Thoracic aorta (tissue), 2 donors: ENCODE measurements around the gene BICD2. TPM values are rescaled to one million over a fixed set of nuclear protein-coding genes. Genes with fewer than 3 reads are reported as not detected.
A peak's percentile ranks its signal among the peaks of the same experiment; 100 is the strongest.

Experiments used
- ATAC-seq: fragments of 150-250 bp; one replicate; pipeline ENCODE4 v1.8.0; 2017; ENCODE audit warnings: low read depth; ENCODE audit not compliant: insufficient number of reproducible peaks, low FRiP score
- DNase-seq: peaks from one replicate; pipeline ENCODE4 v3.0.0-alpha.2; 2020; ENCODE audit warnings: low spot score
- H3K27ac ChIP-seq, 2 donors: fragments of 200-600 bp; sonication (generic); 1 replicate in 1 of 2; 2 replicates in 1 of 2; pipeline ENCODE4 v1.5.1; 2016; ENCODE audit warnings: mild to moderate bottlenecking in 2 of 2, moderate library complexity in 2 of 2
- H3K27me3 ChIP-seq: fragments of 200-600 bp; sonication (generic); replicated peaks from 2 replicates; pipeline ENCODE4 v1.6.0; 2016; ENCODE audit warnings: mild to moderate bottlenecking; ENCODE audit not compliant: insufficient read depth
- H3K36me3 ChIP-seq: fragments of 200-600 bp; sonication (generic); one replicate; pipeline ENCODE4 v1.5.1; 2016
- H3K4me1 ChIP-seq, 2 donors: fragments of 200-600 bp; sonication (generic); 1 replicate in 1 of 2; 2 replicates in 1 of 2; pipeline versions ENCODE4 v1.5.1 to v1.6.0; 2016; ENCODE audit warnings: low read depth in 2 of 2, mild to moderate bottlenecking in 1 of 2; ENCODE audit not compliant: control insufficient read depth in 1 of 2
- H3K4me3 ChIP-seq: fragments of 200-600 bp; sonication (generic); 2 replicates; pipeline ENCODE4 v1.5.1; 2016; ENCODE audit warnings: mild to moderate bottlenecking
- H3K9me3 ChIP-seq: fragments of 200-600 bp; sonication (generic); 2 replicates; pipeline ENCODE4 v1.5.1; 2016
- total RNA-seq, 2 donors: library from RNA; depleted of rRNA; stranded (reverse); fragments of >200 nt; gene quantifications; one replicate each; pipeline versions ENCODE4 v1.1.0 to v1.2.3, GENCODE V29; 2016
- TF ChIP-seq, protein P1 (sequence below): fragments of 200-600 bp; sonication (generic); IDR thresholded peaks from one replicate; pipeline ENCODE4 v1.5.1; 2019; ENCODE audit warnings: antibody characterized with exemption

Gene BICD2
- total RNA-seq, 2 donors from 2014 or later = 52.1 to 57.7 TPM

DNA sequence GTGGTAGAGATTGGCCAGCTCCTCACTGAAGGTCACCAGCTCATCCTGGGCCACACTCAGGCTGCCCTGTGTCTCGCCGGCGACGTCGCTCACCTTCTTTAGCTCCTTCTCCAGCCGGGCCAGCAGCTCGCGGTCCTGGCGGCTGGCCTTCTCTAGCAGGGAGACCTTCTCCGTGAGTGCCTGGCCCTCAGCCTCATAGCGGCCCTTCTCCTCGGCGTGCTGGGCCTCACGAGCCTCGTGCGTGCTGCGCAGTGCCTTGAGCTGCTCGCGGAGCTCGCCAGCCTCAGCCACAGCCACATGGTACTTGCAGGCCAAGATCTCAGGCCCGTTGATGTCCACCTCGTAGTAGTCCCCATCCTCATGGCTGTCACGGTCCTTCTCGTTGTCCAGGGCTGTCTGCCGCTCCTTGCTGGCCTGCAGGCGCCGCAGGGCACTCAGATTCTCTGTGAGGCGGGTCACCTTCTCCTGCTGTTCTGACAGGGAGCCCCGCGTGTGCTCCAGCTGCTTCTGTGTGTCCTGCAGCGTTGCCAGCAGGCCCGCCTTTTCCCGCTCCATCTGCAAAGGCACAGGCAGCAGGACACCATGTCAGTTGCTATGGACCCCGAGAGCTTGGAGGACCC is 45.5 kb downstream of the BICD2 start:
- no peak overlapping the region for H3K27ac ChIP-seq
- no peaks in the 10 kb centered on the region for H3K9me3 ChIP-seq
- TF ChIP-seq, protein P1, sequence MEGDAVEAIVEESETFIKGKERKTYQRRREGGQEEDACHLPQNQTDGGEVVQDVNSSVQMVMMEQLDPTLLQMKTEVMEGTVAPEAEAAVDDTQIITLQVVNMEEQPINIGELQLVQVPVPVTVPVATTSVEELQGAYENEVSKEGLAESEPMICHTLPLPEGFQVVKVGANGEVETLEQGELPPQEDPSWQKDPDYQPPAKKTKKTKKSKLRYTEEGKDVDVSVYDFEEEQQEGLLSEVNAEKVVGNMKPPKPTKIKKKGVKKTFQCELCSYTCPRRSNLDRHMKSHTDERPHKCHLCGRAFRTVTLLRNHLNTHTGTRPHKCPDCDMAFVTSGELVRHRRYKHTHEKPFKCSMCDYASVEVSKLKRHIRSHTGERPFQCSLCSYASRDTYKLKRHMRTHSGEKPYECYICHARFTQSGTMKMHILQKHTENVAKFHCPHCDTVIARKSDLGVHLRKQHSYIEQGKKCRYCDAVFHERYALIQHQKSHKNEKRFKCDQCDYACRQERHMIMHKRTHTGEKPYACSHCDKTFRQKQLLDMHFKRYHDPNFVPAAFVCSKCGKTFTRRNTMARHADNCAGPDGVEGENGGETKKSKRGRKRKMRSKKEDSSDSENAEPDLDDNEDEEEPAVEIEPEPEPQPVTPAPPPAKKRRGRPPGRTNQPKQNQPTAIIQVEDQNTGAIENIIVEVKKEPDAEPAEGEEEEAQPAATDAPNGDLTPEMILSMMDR = no peak
- no peaks in the 10 kb centered on the region for H3K4me1 ChIP-seq
- ATAC-seq (no peak), DNase-seq (no peak)
- peaks cover 68% of the 10 kb centered on the region for H3K36me3 ChIP-seq
- H3K27me3 ChIP-seq = no peaks in the 10 kb centered on the region
- no peak overlapping the region for H3K4me3 ChIP-seq

DNA sequence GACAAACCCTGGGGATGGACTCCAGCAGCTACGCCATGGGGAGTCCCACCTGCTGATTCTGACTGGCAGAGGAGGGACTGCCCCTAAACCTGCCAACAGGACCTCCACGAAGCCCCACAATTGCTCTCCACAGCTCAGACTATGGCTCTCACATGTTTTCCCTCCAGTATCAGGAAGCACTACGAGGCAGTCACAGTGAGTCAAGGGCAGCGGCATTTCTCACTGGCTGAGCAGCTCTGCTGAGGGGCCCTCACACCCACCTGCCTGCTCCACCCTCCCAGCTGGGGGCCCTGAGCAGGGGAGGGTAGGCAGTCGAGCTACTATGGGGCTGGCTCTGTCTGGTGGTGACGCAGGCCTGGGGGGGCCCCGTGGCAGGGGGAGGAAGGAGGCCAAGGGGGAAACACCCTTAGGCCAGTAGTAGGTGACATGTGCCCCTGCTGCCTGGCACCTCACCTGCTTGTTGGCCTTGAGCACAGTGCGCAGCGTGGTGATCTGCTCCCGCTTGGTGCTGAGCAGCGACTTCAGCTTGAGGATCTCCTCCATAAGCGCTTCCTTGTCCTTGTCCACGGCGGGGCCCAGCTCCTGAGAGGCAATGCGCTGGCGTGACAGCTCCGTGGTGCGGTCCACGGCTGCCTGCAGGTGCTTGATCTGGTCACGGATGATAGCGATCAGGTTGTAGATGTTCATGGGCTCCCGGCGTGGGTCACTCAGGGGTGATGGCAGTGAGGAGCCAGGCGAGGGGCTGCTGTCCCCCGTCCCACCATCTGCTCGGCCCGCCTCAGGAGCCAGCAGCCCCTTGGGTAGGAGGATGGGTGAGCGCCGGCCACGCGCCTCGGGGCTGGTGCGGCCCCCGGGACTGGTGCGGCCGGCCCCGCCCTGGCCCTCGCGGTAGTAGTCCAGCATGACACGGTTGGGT is 46.3 kb downstream of the BICD2 start:
- ATAC-seq (no peak), DNase-seq (no peak)
- TF ChIP-seq, protein P1 = no peak
- Histone ChIP-seq H3K36me3 (peaks cover 76% of the 10 kb centered on the region), H3K27me3 (no peaks in the 10 kb centered on the region), H3K4me3 (no peak overlapping the region), H3K4me1 (no peaks in the 10 kb centered on the region), H3K9me3 (no peaks in the 10 kb centered on the region), H3K27ac (no peak overlapping the region)

DNA sequence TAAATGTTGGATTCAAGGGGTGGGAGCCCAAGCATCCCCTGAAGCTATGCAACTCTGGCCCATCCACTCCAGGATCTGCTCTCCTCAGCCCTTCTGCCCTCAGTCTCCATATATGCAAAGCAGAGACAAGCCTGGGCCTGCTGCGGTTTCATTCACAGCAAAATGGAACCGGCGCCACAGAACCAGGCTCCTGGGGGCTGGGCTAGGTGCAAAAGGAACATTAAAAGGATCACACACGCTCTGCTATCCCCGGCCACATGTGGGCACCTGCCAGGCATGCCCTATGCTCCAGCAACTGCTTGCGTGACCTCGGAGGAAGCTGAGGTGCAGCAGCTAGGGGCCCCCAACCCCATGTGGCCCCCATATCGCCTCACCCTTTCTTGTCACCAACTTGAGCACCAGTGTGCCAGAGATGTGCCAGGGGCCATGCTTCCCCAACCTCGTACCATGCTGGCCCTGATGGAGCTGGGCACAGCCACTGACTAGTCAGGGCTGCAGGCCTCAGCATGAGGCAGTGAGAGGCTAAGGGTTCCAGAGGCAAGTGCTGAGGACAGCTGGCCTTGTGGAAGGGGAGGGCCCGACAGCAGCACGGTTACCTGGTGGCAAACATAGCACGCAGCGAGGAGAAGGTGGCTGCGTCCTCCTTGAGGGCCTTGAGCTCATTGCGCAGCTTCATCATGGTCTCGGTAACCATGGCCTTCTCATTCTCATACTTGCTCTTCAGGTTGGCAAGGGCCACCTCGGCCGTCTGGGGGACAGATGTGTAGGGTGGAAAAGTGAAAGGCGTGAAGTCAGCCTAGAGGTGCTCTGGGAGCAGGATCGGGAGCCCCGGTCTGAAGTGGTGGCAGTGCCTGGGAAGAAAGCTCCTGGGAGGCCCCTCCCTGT is 47.2 kb downstream of the BICD2 start:
- DNase-seq = no peak
- no peaks in the 10 kb centered on the region for H3K9me3 ChIP-seq
- H3K27ac ChIP-seq = no peak overlapping the region
- peaks cover 77% of the 10 kb centered on the region for H3K36me3 ChIP-seq
- no peaks in the 10 kb centered on the region for H3K4me1 ChIP-seq
- ATAC-seq = no peak
- no peak overlapping the region for H3K4me3 ChIP-seq
- no peaks in the 10 kb centered on the region for H3K27me3 ChIP-seq
- TF ChIP-seq, protein P1 = no peak

DNA sequence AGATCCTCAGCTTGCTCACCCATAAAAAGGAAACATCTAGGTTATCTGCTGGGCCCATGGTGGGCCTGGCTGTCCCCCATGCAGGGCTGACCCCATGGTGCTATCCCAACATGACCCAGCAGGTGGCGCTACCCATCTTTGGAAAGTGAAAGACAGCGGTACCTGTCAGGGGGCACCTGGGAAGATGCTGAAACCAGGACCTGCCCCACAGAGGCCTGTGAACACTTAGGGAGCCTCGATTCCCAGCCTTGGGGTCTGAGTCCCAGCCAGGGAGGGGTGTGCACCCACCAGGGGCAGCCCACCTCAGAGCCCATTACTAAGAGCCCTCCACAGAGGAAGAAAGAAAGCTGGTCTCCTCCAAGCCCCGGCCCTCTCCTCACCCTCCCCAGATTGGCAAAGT is 48.1 kb downstream of the BICD2 start:
- DNase-seq (no peak), ATAC-seq (no peak)
- no peaks in the 10 kb centered on the region for H3K9me3 ChIP-seq
- no peak overlapping the region for H3K4me3 ChIP-seq
- H3K4me1 ChIP-seq = no peaks in the 10 kb centered on the region
- TF ChIP-seq, protein P1 = peak; percentile 93
- H3K36me3 ChIP-seq = peaks cover 80% of the 10 kb centered on the region
- H3K27me3 ChIP-seq = no peaks in the 10 kb centered on the region
- no peak overlapping the region for H3K27ac ChIP-seq
